Measurements from ENCODE around the gene MLXIP. TPM values are rescaled to one million over a fixed set of nuclear protein-coding genes. Genes with fewer than 3 reads are reported as not detected.

MLXIP gene
- total and polyA plus RNA-seq, 2 donors (not counting 3 experiments of a cell fraction or from before 2014, with no cell fraction given), result 22.0 to 72.5 TPM

DNA sequence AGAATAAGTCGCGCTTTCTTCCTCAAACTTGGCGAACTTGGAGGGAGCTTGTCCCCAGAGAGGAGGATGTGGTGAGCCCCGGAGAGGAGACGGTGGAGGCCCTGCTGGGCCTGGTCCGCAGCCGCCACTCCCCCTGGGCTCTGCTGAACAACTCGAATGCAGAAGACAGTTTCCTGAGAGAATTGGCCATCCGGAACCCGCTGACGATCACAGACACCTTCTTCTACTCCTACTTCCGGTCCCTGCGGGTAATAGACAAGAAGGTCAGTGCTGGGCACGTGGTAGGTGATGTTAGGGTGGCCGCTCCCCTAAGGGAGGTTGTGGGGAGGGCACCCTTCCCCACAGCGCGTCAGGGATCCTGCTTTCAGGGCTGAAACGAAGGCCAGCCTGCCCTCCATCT is 106.0 kb downstream of the MLXIP start:
- Histone ChIP-seq H3K4me3 (replicated peaks in 1 of 3; ENCODE audit: insufficient read depth in 1 of 3, low read depth in 1 of 3, low read length in 3 of 3) (no peak overlapping the region), H4K20me1 (replicated peaks; ENCODE audit: control insufficient read depth, extremely low read depth, insufficient read depth, low read length) (no peaks in the 10 kb centered on the region), H2AFZ (ENCODE audit: low read depth, low read length) (no peak overlapping the region), H3K9me3 (replicated peaks; ENCODE audit: control insufficient read depth, insufficient read depth, low read length) (no peaks in the 10 kb centered on the region), H3K27ac (ENCODE audit: insufficient read depth, low read depth, low read length) (no peak overlapping the region), H3K27me3 (ENCODE audit: control insufficient read depth in 2 of 2, insufficient read depth in 2 of 2, low read length in 2 of 2) (no peaks in the 10 kb centered on the region), H3K4me2 (ENCODE audit: insufficient read depth, low read length) (no peak overlapping the region), H3K4me1 (ENCODE audit: control insufficient read depth, extremely low read depth, insufficient read depth, low read length) (peaks cover 4% of the 10 kb centered on the region), H3K79me2 (ENCODE audit: control insufficient read depth, insufficient read depth, low read length) (no peaks in the 10 kb centered on the region), H3K36me3 (ENCODE audit: control insufficient read depth in 2 of 2, extremely low read depth in 1 of 2, insufficient read depth in 2 of 2, low read length in 2 of 2) (no peaks in the 10 kb centered on the region), H3K9me1 (replicated peaks; ENCODE audit: control insufficient read depth, extremely low read depth, insufficient read depth, low read length) (no peaks in the 10 kb centered on the region), H3K9ac (replicated peaks; ENCODE audit: extremely low read depth, insufficient read depth, low read length) (no peak overlapping the region)
- ChIA-PET POLR2A (no interaction called here), CTCF (no interaction called here)
- intact Hi-C loops (cut with micrococcal nuclease), result no loop called here
- BruUV-seq (replicated peaks), result no TSS peak
- dilution Hi-C loops (cut with MboI; ENCODE audit: extremely low pct_ligation_motif_present, low sequenced_read_pairs), result no loop called here
- TF ChIP-seq POLR2AphosphoS5 (IDR thresholded peaks at IDR 0.05; ENCODE audit: insufficient read depth, low read depth, low read length) (no peak), FOS (IDR thresholded peaks at IDR 0.05; ENCODE audit: borderline replicate concordance, insufficient read depth, low read length) (no peak), EZH2 (IDR thresholded peaks at IDR 0.05; ENCODE audit: borderline replicate concordance, low read depth, low read length, severe bottlenecking) (no peak), GATA2 (IDR thresholded peaks at IDR 0.05; ENCODE audit: insufficient read depth, insufficient read length, low read depth, low read length) (no peak), MYC (IDR thresholded peaks at IDR 0.05; ENCODE audit: low read depth, low read length) (no peak)
- DNase-seq (ENCODE audit: low read depth, low spot score), result no peak
- FAIRE-seq, result no peak

DNA sequence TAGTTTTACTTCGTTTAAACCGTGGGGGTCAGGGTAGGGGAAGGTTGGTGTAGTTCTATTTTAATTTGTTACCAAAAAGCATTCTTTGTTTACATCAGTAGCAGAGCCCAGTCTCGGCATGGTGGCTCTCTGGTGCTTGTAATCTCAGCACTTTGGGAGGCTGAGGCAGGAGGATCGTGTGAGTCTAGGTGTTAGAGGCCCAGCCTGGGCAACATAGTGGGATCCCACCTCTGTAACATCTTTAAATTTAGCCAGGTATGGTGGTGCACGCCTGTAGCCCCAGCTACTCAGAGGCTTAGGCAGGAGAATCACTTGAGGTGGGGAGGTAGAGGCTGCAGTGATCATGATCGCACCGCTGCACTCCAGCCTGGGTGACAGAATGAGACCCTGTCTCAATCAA is 106.5 kb downstream of the MLXIP start:
- H3K27me3 ChIP-seq (ENCODE audit: control insufficient read depth in 2 of 2, insufficient read depth in 2 of 2, low read length in 2 of 2), result no peaks in the 10 kb centered on the region
- H4K20me1 ChIP-seq (replicated peaks; ENCODE audit: control insufficient read depth, extremely low read depth, insufficient read depth, low read length), result no peaks in the 10 kb centered on the region
- peaks cover under 1% of the 10 kb centered on the region for H3K4me1 ChIP-seq (ENCODE audit: control insufficient read depth, extremely low read depth, insufficient read depth, low read length)
- no peaks in the 10 kb centered on the region for H3K36me3 ChIP-seq (ENCODE audit: control insufficient read depth in 2 of 2, extremely low read depth in 1 of 2, insufficient read depth in 2 of 2, low read length in 2 of 2)
- no peaks in the 10 kb centered on the region for H3K9me1 ChIP-seq (replicated peaks; ENCODE audit: control insufficient read depth, extremely low read depth, insufficient read depth, low read length)
- no peak overlapping the region for H3K4me2 ChIP-seq (ENCODE audit: insufficient read depth, low read length)
- FAIRE-seq, result no peak
- H3K27ac ChIP-seq (ENCODE audit: insufficient read depth, low read depth, low read length), result no peak overlapping the region
- no TSS peak for BruUV-seq (replicated peaks)
- DNase-seq (ENCODE audit: low read depth, low spot score), result no peak
- ChIA-PET CTCF (no interaction called here), POLR2A (no interaction called here)
- dilution Hi-C loops (cut with MboI; ENCODE audit: extremely low pct_ligation_motif_present, low sequenced_read_pairs) (no loop called here), intact Hi-C loops (cut with micrococcal nuclease) (no loop called here)
- no peaks in the 10 kb centered on the region for H3K79me2 ChIP-seq (ENCODE audit: control insufficient read depth, insufficient read depth, low read length)
- no peak overlapping the region for H3K4me3 ChIP-seq (replicated peaks in 1 of 3; ENCODE audit: insufficient read depth in 1 of 3, low read depth in 1 of 3, low read length in 3 of 3)
- TF ChIP-seq, protein P1, sequence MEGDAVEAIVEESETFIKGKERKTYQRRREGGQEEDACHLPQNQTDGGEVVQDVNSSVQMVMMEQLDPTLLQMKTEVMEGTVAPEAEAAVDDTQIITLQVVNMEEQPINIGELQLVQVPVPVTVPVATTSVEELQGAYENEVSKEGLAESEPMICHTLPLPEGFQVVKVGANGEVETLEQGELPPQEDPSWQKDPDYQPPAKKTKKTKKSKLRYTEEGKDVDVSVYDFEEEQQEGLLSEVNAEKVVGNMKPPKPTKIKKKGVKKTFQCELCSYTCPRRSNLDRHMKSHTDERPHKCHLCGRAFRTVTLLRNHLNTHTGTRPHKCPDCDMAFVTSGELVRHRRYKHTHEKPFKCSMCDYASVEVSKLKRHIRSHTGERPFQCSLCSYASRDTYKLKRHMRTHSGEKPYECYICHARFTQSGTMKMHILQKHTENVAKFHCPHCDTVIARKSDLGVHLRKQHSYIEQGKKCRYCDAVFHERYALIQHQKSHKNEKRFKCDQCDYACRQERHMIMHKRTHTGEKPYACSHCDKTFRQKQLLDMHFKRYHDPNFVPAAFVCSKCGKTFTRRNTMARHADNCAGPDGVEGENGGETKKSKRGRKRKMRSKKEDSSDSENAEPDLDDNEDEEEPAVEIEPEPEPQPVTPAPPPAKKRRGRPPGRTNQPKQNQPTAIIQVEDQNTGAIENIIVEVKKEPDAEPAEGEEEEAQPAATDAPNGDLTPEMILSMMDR (IDR thresholded peaks at IDR 0.05; ENCODE audit: extremely low read depth in 1 of 2, insufficient read depth in 1 of 2, low read depth in 1 of 2, low read length in 2 of 2), result no peak
- TF ChIP-seq JUN (IDR thresholded peaks at IDR 0.05; ENCODE audit: borderline replicate concordance, insufficient read depth, insufficient read length, low read depth), result no peak
- no peak for TF ChIP-seq MYC (IDR thresholded peaks at IDR 0.05; ENCODE audit: low read depth, low read length)
- TF ChIP-seq EZH2 (IDR thresholded peaks at IDR 0.05; ENCODE audit: borderline replicate concordance, low read depth, low read length, severe bottlenecking), result no peak
- TF ChIP-seq FOS (IDR thresholded peaks at IDR 0.05; ENCODE audit: borderline replicate concordance, insufficient read depth, low read length), result no peak
- no peak for TF ChIP-seq POLR2A (IDR thresholded peaks at IDR 0.05; ENCODE audit: low read depth, low read length)
- no peak for TF ChIP-seq POLR2AphosphoS5 (IDR thresholded peaks at IDR 0.05; ENCODE audit: insufficient read depth, low read depth, low read length)
- TF ChIP-seq, protein P2, sequence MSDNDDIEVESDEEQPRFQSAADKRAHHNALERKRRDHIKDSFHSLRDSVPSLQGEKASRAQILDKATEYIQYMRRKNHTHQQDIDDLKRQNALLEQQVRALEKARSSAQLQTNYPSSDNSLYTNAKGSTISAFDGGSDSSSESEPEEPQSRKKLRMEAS (IDR thresholded peaks at IDR 0.05; ENCODE audit: insufficient read depth, insufficient read length), result no peak
- TF ChIP-seq GATA2 (IDR thresholded peaks at IDR 0.05; ENCODE audit: insufficient read depth, insufficient read length, low read depth, low read length), result no peak
- no peak overlapping the region for H3K9ac ChIP-seq (replicated peaks; ENCODE audit: extremely low read depth, insufficient read depth, low read length)
- H3K9me3 ChIP-seq (replicated peaks; ENCODE audit: control insufficient read depth, insufficient read depth, low read length), result no peaks in the 10 kb centered on the region
- H2AFZ ChIP-seq (ENCODE audit: low read depth, low read length), result no peak overlapping the region

All from endothelial cell of umbilical vein (primary cell).